K562 treated with DMSO at 1 percent for 48 hours (cell line): ENCODE results near the gene GOLGA6B. TPM values are rescaled to one million over a fixed set of nuclear protein-coding genes. Genes with fewer than 3 reads are reported as not detected.

ENCODE experiments used
- total RNA-seq: library from RNA; unstranded; fragments of 300-600 nt; gene quantifications from 2 replicates; pipeline ENCODE4 v1.2.3, GENCODE V29; 2022; ENCODE audit warnings: low replicate concordance; ENCODE audit errors: extremely low read depth

The GOLGA6B gene, protein sequence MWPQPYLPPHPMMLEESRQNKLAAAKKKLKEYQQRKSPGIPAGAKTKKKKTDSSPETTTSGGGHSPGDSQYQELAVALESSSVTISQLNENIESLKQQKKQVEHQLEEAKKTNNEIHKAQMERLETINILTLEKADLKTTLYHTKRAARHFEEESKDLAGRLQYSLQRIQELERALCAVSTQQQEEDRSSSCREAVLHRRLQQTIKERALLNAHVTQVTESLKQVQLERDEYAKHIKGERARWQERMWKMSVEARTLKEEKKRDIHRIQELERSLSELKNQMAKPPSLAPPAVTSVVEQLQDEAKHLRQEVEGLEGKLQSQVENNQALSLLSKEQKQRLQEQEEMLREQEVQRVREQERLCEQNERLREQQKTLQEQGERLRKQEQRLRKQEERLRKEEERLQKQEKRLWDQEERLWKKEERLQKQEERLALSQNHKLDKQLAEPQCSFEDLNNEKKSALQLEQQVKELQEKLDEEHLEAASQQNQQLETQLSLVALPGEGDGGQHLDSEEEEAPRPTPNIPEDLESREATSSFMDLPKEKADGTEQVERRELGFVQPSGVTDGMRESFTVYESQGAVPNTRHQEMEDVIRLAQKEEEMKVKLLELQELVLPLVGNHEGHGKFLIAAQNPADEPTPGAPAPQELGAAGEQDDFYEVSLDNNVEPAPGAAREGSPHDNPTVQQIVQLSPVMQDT
- not detected in 2 replicates for total RNA-seq

DNA sequence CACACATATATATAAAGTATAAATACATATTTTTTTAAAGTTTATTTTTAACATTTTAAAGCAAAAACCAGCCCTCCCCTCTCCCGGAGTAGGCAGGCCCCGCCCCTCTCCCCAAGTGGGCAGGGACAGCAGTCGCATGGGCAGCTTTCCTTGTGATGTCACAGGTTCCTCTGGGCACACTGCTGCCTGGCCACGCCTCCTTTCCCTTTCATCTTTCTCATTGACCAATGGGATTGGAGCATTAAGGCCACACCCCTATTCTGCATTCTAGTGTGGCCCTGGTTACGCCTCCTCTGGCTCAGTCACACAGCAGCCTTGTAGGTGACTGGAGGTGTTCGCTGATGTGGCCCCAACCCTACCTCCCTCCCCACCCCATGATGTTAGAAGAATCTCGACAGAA is at the start of gene GOLGA6B:
Gene GOLGA6B (plus strand): TSS at position 301 of the 400 bp plus-strand sequence. CDS start 41 bp downstream, at position 342.

DNA sequence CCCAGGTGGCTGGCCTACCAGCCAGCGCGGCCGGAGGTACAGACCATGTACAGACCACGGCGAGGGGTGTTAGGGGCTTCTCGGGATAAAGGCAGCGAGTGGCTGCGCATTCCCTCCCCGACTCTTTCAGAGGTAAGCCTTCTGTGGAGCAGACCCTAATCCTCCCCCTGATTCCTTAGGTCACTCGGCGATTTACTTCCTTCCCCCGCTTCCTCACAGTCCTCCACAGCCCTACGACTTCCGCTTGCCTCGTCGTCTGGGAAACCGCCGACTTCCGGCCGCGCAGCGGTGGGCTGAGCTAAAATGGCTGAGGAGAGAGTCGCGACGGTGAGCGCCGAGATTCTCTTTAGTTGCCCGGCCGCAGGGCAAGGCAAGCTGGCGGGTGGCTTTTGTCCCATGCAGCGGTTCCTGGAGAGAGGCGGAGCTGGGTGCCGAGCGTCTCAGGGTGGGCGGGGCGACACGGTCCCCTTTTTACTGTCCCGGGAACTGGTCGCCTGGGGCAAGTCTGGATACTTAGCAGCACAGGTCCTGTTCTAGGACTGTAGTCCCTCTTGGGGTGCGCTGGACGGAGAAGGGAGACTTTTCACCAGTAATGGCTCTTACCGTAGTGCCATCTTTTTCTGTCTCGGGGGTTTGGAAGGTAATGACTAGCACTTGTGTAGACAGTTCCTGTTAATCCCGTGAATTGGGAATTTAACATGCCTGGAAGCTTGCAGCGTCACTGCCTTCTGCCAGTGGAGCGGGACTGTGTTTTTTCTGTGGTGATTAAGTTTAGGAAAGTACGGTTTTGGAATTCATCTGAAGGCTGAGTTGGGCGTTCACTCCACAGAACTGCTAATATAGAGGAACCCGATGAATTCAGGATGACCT is 31.7 kb downstream of the GOLGA6B start, which contains the start of the genes BBS4 and HIGD2B:
Gene BBS4 (plus strand): TSS at position 283 of the 870 bp plus-strand sequence. CDS start 21 bp downstream, at position 304.
Gene HIGD2B (minus strand): TSS at position 258 of the 870 bp plus-strand sequence. CDS start 9,808 bp downstream, outside the sequence.

Other genes starting within 250 kb of the GOLGA6B start
- gene ARIH1, start 180.4 kb upstream of the GOLGA6B start, total RNA-seq: not detected in 2 replicates
- gene HIGD2B, start 31.5 kb downstream of the GOLGA6B start, total RNA-seq: not detected in 2 replicates
- not detected in 2 replicates for gene BBS4, start 31.5 kb downstream of the GOLGA6B start, total RNA-seq
- gene ADPGK, start 129.1 kb downstream of the GOLGA6B start, total RNA-seq: not detected in 2 replicates